HepG2 (cell line): Measurements from ENCODE around the gene PKM. TPM values are rescaled to one million over a fixed set of nuclear protein-coding genes. Genes with fewer than 3 reads are reported as not detected.

Experiments
- ELF4 ChIP-seq: sonication (generic); formaldehyde crosslinking; IDR thresholded peaks from 2 replicates; pipeline ENCODE4 v1.5.0; 2020; ENCODE audit warnings: missing genetic modification reagents, mild to moderate bottlenecking, moderate library complexity, borderline replicate concordance
- RELA ChIP-seq: sonication (generic); formaldehyde crosslinking; IDR thresholded peaks from 2 replicates; pipeline ENCODE4 v1.4.0; 2020; ENCODE audit warnings: missing genetic modification reagents
- SP5 ChIP-seq: IDR thresholded peaks from 2 replicates; pipeline ENCODE4 v1.6.1; 2016; ENCODE audit warnings: low read depth, borderline replicate concordance
- SRF ChIP-seq: IDR thresholded peaks from 2 replicates; pipeline ENCODE4 v1.6.1; 2011; ENCODE audit warnings: mild to moderate bottlenecking, low read depth, low read length, moderate library complexity
- TARDBP ChIP-seq: sonication (generic); formaldehyde crosslinking; IDR thresholded peaks from 2 replicates; pipeline ENCODE4 v1.8.0; 2022; ENCODE audit warnings: mild to moderate bottlenecking, missing genetic modification reagents
- XRCC5 ChIP-seq: fragments of 200-400 bp; formaldehyde crosslinking; optimal IDR thresholded peaks from 2 replicates; pipeline ENCODE3; 2017; ENCODE audit warnings: mild to moderate bottlenecking, low read length
- ZNF251 ChIP-seq: sonication (generic); formaldehyde crosslinking; IDR thresholded peaks from 2 replicates; pipeline ENCODE4 v1.9.0; 2021; ENCODE audit warnings: mild to moderate bottlenecking, missing genetic modification reagents
- ZNF350 ChIP-seq: sonication (generic); formaldehyde crosslinking; IDR thresholded peaks from 2 replicates; pipeline ENCODE4 v1.4.0; 2020; ENCODE audit warnings: mild to moderate bottlenecking, low read depth, missing genetic modification reagents, borderline replicate concordance
- ZNF577 ChIP-seq: sonication (generic); formaldehyde crosslinking; IDR thresholded peaks from 2 replicates; pipeline ENCODE4 v1.4.0; 2020; ENCODE audit warnings: mild to moderate bottlenecking, low read depth, missing genetic modification reagents, borderline replicate concordance
- ZNF891 ChIP-seq: sonication (generic); formaldehyde crosslinking; IDR thresholded peaks from 2 replicates; pipeline ENCODE4 v1.5.0; 2020; ENCODE audit warnings: mild to moderate bottlenecking, missing genetic modification reagents
- polyA plus RNA-seq, 8 experiments: library from polyadenylated mRNA; depleted of rRNA in 3 of 8; stranded (reverse) in 7 of 8; unstranded in 1 of 8; fragments of >200 nt; fragmentation: Illumina TruSeq in 4 of 8; extraction: Trizol in 4 of 8; gene quantifications; 2 replicates each; pipeline versions ENCODE4 v1.2.1 to v1.2.3, GENCODE V29; 2011 to 2016; ENCODE audit warnings: low read depth in 4 of 8, missing spikeins in 1 of 8, mixed read lengths in 1 of 8; ENCODE audit not compliant: insufficient read depth in 1 of 8
- total RNA-seq, 5 experiments: library from RNA; depleted of rRNA; stranded (reverse); fragments of >200 nt; fragmentation: Illumina TruSeq; extraction: Trizol; gene quantifications; 2 replicates each; pipeline ENCODE4 v1.2.3, GENCODE V29; 2016; ENCODE audit warnings: low read depth in 1 of 5
- TF ChIP-seq, protein P1 (sequence below): sonication (generic); formaldehyde crosslinking; IDR thresholded peaks from one replicate; pipeline ENCODE4 v1.5.1; 2020; ENCODE audit warnings: mild to moderate bottlenecking, missing genetic modification reagents; ENCODE audit errors: not compliant biosample characterization
- TF ChIP-seq, protein P2 (sequence below): sonication (generic); formaldehyde crosslinking; IDR thresholded peaks from 2 replicates; pipeline ENCODE4 v1.8.1; 2023; ENCODE audit warnings: mild to moderate bottlenecking, missing genetic modification reagents, borderline replicate concordance
- TF ChIP-seq, protein P3 (sequence below): sonication (generic); formaldehyde crosslinking; IDR thresholded peaks from 2 replicates; pipeline ENCODE4 v1.4.0; 2020; ENCODE audit warnings: mild to moderate bottlenecking, missing genetic modification reagents, borderline replicate concordance
- TF ChIP-seq, protein P4 (sequence below): sonication (generic); formaldehyde crosslinking; IDR thresholded peaks from 2 replicates; pipeline ENCODE4 v1.5.0; 2020; ENCODE audit warnings: mild to moderate bottlenecking, missing genetic modification reagents, moderate library complexity

The PKM gene
- total and polyA plus RNA-seq, 2 of the 13 experiments (the other 11 are each of a cell fraction or from before 2014, with no cell fraction given), result 488 to 780 TPM

DNA sequence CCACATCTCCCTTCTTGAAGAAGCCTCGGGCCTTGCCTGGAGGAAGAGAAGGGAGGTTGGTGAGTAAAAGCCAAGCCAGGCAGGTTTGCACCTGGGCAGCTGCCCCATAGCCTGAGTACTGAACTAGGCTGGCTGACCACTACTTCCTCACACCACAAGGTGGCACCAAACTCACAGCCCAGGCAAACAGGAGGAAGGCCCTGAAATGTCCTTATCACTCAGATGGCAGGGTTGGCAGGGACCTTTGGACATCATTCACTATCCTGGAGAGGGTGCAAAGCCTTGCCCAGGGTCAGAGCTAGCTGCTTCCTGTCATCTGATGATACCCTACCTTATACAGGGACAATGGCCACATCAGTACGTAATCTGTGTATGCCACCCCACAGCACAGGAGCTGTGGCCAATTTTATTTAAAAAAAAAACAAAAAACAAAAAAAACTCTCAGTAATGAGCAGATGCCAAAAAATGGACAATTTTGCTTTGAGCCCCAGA is 31.2 kb downstream of the PKM start (continued):
- TF ChIP-seq, protein P1, sequence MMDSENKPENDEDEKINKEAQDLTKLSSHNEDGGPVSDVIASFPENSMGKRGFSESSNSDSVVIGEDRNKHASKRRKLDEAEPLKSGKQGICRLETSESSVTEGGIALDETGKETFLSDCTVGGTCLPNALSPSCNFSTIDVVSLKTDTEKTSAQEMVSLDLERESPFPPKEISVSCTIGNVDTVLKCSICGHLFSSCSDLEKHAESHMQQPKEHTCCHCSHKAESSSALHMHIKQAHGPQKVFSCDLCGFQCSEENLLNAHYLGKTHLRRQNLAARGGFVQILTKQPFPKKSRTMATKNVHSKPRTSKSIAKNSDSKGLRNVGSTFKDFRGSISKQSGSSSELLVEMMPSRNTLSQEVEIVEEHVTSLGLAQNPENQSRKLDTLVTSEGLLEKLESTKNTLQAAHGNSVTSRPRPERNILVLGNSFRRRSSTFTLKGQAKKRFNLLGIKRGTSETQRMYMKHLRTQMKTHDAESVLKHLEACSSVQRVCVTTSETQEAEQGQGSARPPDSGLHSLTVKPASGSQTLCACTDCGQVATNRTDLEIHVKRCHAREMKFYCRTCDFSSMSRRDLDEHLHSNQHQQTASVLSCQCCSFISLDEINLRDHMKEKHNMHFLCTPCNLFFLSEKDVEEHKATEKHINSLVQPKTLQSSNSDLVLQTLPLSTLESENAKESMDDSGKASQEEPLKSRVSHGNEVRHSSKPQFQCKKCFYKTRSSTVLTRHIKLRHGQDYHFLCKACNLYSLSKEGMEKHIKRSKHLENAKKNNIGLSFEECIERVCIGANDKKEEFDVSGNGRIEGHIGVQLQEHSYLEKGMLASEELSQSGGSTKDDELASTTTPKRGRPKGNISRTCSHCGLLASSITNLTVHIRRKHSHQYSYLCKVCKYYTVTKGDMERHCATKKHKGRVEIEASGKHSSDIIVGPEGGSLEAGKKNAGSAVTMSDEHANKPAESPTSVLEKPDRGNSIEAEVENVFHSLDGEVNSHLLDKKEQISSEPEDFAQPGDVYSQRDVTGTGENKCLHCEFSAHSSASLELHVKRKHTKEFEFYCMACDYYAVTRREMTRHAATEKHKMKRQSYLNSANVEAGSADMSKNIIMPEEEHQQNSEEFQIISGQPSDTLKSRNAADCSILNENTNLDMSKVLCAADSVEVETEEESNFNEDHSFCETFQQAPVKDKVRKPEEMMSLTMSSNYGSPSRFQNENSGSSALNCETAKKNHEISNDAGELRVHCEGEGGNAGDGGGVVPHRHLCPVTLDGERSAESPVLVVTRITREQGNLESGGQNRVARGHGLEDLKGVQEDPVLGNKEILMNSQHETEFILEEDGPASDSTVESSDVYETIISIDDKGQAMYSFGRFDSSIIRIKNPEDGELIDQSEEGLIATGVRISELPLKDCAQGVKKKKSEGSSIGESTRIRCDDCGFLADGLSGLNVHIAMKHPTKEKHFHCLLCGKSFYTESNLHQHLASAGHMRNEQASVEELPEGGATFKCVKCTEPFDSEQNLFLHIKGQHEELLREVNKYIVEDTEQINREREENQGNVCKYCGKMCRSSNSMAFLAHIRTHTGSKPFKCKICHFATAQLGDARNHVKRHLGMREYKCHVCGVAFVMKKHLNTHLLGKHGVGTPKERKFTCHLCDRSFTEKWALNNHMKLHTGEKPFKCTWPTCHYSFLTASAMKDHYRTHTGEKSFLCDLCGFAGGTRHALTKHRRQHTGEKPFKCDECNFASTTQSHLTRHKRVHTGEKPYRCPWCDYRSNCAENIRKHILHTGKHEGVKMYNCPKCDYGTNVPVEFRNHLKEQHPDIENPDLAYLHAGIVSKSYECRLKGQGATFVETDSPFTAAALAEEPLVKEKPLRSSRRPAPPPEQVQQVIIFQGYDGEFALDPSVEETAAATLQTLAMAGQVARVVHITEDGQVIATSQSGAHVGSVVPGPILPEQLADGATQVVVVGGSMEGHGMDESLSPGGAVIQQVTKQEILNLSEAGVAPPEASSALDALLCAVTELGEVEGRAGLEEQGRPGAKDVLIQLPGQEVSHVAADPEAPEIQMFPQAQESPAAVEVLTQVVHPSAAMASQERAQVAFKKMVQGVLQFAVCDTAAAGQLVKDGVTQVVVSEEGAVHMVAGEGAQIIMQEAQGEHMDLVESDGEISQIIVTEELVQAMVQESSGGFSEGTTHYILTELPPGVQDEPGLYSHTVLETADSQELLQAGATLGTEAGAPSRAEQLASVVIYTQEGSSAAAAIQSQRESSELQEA, result no peak
- TF ChIP-seq, protein P2, sequence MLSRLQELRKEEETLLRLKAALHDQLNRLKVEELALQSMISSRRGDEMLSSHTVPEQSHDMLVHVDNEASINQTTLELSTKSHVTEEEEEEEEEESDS (CRISPR knock-in tag), result no peak
- TF ChIP-seq XRCC5 (peak; percentile 45), TARDBP (CRISPR knock-in tag) (no peak; the same call in 1 of the 2 replicates), RELA (CRISPR knock-in tag) (no peak), ZNF251 (CRISPR knock-in tag) (no peak; the same call in 1 of the 2 replicates), ZNF577 (CRISPR knock-in tag) (no peak), SP5 (CRISPR knock-in tag) (no peak), ELF4 (CRISPR knock-in tag) (no peak), ZNF350 (CRISPR knock-in tag) (0 out of 2 replicates have a peak, but pooled peaks have one; percentile 21), ZNF891 (CRISPR knock-in tag) (0 out of 2 replicates have a peak, but pooled peaks have one; percentile 49), SRF (no peak)
- TF ChIP-seq, protein P3, sequence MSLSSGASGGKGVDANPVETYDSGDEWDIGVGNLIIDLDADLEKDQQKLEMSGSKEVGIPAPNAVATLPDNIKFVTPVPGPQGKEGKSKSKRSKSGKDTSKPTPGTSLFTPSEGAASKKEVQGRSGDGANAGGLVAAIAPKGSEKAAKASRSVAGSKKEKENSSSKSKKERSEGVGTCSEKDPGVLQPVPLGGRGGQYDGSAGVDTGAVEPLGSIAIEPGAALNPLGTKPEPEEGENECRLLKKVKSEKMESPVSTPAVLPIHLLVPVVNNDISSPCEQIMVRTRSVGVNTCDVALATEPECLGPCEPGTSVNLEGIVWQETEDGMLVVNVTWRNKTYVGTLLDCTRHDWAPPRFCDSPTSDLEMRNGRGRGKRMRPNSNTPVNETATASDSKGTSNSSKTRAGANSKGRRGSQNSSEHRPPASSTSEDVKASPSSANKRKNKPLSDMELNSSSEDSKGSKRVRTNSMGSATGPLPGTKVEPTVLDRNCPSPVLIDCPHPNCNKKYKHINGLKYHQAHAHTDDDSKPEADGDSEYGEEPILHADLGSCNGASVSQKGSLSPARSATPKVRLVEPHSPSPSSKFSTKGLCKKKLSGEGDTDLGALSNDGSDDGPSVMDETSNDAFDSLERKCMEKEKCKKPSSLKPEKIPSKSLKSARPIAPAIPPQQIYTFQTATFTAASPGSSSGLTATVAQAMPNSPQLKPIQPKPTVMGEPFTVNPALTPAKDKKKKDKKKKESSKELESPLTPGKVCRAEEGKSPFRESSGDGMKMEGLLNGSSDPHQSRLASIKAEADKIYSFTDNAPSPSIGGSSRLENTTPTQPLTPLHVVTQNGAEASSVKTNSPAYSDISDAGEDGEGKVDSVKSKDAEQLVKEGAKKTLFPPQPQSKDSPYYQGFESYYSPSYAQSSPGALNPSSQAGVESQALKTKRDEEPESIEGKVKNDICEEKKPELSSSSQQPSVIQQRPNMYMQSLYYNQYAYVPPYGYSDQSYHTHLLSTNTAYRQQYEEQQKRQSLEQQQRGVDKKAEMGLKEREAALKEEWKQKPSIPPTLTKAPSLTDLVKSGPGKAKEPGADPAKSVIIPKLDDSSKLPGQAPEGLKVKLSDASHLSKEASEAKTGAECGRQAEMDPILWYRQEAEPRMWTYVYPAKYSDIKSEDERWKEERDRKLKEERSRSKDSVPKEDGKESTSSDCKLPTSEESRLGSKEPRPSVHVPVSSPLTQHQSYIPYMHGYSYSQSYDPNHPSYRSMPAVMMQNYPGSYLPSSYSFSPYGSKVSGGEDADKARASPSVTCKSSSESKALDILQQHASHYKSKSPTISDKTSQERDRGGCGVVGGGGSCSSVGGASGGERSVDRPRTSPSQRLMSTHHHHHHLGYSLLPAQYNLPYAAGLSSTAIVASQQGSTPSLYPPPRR (CRISPR knock-in tag), result no peak
- TF ChIP-seq, protein P4, sequence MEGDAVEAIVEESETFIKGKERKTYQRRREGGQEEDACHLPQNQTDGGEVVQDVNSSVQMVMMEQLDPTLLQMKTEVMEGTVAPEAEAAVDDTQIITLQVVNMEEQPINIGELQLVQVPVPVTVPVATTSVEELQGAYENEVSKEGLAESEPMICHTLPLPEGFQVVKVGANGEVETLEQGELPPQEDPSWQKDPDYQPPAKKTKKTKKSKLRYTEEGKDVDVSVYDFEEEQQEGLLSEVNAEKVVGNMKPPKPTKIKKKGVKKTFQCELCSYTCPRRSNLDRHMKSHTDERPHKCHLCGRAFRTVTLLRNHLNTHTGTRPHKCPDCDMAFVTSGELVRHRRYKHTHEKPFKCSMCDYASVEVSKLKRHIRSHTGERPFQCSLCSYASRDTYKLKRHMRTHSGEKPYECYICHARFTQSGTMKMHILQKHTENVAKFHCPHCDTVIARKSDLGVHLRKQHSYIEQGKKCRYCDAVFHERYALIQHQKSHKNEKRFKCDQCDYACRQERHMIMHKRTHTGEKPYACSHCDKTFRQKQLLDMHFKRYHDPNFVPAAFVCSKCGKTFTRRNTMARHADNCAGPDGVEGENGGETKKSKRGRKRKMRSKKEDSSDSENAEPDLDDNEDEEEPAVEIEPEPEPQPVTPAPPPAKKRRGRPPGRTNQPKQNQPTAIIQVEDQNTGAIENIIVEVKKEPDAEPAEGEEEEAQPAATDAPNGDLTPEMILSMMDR (CRISPR knock-in tag), result peak; percentile 92
